Panc1 (cell line): Measurements from ENCODE around the gene LPAR2. TPM values are rescaled to one million over a fixed set of nuclear protein-coding genes. Genes with fewer than 3 reads are reported as not detected.

Experiments
- ATAC-seq: fragments of 200-7000 bp; cut with Tn5 transposase; 2 replicates; pipeline ENCODE4 v1.9.1; 2020; ENCODE audit warnings: mild to moderate bottlenecking, moderate library complexity
- BruUV-seq: library from RNA; stranded (reverse); fragments of 400-500 nt; replicated peaks from 2 replicates; lab custom pipeline; 2021; lab: Mats Ljungman, UMichigan
- CTCF ChIA-PET: fragments of 300-600 bp; sonication (Branson Sonifier 250); formaldehyde crosslinking; loops from one replicate; lab custom pipeline; 2022; ENCODE audit warnings: antibody characterized with exemption; lab: Charles Lee
- POLR2A ChIA-PET: fragments of 300-600 bp; sonication (Branson Sonifier 250); formaldehyde crosslinking; loops from one replicate; lab custom pipeline; 2022; ENCODE audit warnings: antibody characterized with exemption; lab: Charles Lee
- DNase-seq: peaks from one replicate; pipeline ENCODE4 v3.0.0-alpha.2; 2010; ENCODE audit warnings: low read depth, low spot score
- H3K27ac ChIP-seq: 2 replicates; pipeline ENCODE4 v1.5.1; 2011; ENCODE audit warnings: mild to moderate bottlenecking, low read length, inconsistent platforms
- H3K27me3 ChIP-seq: fragments of 200-500 bp; sonication (Bioruptor generic); 2 replicates; pipeline ENCODE4 v1.6.0; 2014; ENCODE audit warnings: low read length, inconsistent platforms; ENCODE audit not compliant: control insufficient read depth, insufficient read depth
- H3K36me3 ChIP-seq: fragments of 200-500 bp; sonication (Bioruptor generic); 2 replicates; pipeline ENCODE4 v1.5.1; 2014; ENCODE audit warnings: inconsistent platforms, mild to moderate bottlenecking, low read length, moderate library complexity; ENCODE audit not compliant: control insufficient read depth, insufficient read depth
- H3K4me1 ChIP-seq: 2 replicates; pipeline ENCODE4 v1.5.1; 2011; ENCODE audit warnings: inconsistent platforms, mild to moderate bottlenecking, low read length, moderate library complexity; ENCODE audit not compliant: control insufficient read depth, insufficient read depth
- H3K4me3 ChIP-seq, 2 experiments: 2 replicates each; pipeline ENCODE4 v1.5.1; 2011 to 2012; ENCODE audit warnings: low read depth in 2 of 2, low read length in 2 of 2, mild to moderate bottlenecking in 2 of 2, inconsistent platforms in 1 of 2, moderate library complexity in 1 of 2
- H3K9me3 ChIP-seq: fragments of 200-500 bp; sonication (Bioruptor generic); 2 replicates; pipeline ENCODE4 v1.5.1; 2014; ENCODE audit warnings: low read depth, mild to moderate bottlenecking, inconsistent platforms, low read length, moderate library complexity; ENCODE audit not compliant: control insufficient read depth, insufficient read depth
- POLR2AphosphoS5 ChIP-seq: IDR thresholded peaks from 2 replicates; pipeline ENCODE4 v1.6.1; 2012; ENCODE audit warnings: mild to moderate bottlenecking, low read depth, low read length, moderate library complexity
- SIN3A ChIP-seq: IDR thresholded peaks from 2 replicates; pipeline ENCODE4 v1.6.1; 2012; ENCODE audit warnings: low read depth, mild to moderate bottlenecking, low read length, moderate library complexity, borderline replicate concordance; ENCODE audit not compliant: insufficient read depth
- TCF7L2 ChIP-seq: IDR thresholded peaks from 2 replicates; pipeline ENCODE4 v1.6.1; 2011; ENCODE audit warnings: mild to moderate bottlenecking, low read depth, low read length, inconsistent platforms
- in situ Hi-C: cut with HindIII; loops from 2 replicates; pipeline ENCODE4 v1.10.0; 2016; ENCODE audit warnings: low sequenced_read_pairs, low pct_unique_long_range_greater_than_20kb
- intact Hi-C: fragments of 100-400 bp; cut with micrococcal nuclease; formaldehyde crosslinking; loops from one replicate; pipeline ENCODE4 v1.10.0; 2022; ENCODE audit not compliant: unreplicated experiment
- total RNA-seq: library from RNA; stranded (reverse); gene quantifications from one replicate; pipeline ENCODE4 v1.2.1, GENCODE V29; 2021; ENCODE audit not compliant: unreplicated experiment
- TF ChIP-seq, protein P1 (sequence below): fragments of 450-650 bp; IDR thresholded peaks from 2 replicates; pipeline ENCODE4 v1.5.1; 2017; ENCODE audit warnings: mild to moderate bottlenecking
- TF ChIP-seq, protein P2 (sequence below), 2 experiments: IDR thresholded peaks; 2 replicates each; pipeline ENCODE4 v1.6.1; 2011 to 2012; ENCODE audit warnings: low read depth in 2 of 2, control low read depth in 1 of 2, low read length in 1 of 2, mild to moderate bottlenecking in 1 of 2, moderate library complexity in 1 of 2; ENCODE audit not compliant: insufficient read depth in 1 of 2

Gene LPAR2
- total RNA-seq, 1 experiment from 2014 or later: 16.0 TPM

DNA sequence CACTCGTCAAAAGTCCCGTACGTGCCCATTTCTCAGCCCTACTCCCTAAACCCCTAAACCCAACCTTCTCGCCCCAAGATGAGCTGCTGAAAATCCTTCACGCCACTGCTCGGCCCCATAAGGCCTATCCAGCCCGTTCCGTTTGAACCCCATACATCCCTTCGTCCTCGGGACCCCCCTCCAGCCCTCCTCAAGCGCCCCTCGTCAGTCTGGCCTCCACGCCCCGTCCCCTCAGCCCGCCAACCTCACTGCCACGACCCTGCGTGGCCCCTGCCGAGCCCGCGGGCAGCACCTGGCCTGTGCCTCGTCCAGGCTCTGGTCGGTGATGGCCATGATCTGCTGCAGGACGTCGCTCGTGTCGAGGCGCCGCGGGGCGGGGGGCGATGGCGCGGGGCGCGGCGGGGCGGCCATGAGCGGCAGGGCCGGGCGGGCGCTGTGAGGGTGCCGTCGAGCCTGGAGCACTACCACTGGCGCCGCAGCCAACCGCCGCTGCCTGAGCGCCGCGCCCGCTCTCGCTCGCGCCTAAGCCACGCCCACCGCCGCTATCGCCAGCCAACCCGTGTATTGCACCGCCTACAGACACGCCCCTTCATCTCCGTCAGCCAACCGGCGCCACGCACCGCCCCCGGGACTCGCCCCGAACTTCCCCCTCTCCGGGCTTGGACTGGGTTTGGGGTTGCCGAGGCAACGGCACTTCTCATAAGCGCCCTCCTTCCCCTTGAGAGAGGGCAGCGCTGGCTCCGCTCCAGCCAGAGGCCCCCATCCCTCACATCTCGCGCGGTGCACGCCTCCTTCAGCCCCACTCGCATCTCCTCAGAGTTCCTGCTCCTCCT lies 9.6 kb downstream of the LPAR2 start, which contains the start of gene PBX4:
PBX4 (minus strand) TSS at position 469 of the 833 bp plus-strand sequence; CDS start at position 411, 58 bp downstream.
- Histone ChIP-seq H3K27me3 (no peaks in the 10 kb centered on the region), H3K4me3 (peak within 1 kb of the TSS; percentile 66 to 72), H3K36me3 (no peaks in the 10 kb centered on the region), H3K4me1 (peaks cover 13% of the 10 kb centered on the region), H3K27ac (peak within 1 kb of the TSS; percentile 73), H3K9me3 (no peaks in the 10 kb centered on the region)
- BruUV-seq: no TSS peak
- TF ChIP-seq SIN3A (peak; percentile 41; the same call in 1 of the 2 replicates), POLR2AphosphoS5 (no peak; the same call in 1 of the 2 replicates), TCF7L2 (no peak)
- TF ChIP-seq, protein P1, sequence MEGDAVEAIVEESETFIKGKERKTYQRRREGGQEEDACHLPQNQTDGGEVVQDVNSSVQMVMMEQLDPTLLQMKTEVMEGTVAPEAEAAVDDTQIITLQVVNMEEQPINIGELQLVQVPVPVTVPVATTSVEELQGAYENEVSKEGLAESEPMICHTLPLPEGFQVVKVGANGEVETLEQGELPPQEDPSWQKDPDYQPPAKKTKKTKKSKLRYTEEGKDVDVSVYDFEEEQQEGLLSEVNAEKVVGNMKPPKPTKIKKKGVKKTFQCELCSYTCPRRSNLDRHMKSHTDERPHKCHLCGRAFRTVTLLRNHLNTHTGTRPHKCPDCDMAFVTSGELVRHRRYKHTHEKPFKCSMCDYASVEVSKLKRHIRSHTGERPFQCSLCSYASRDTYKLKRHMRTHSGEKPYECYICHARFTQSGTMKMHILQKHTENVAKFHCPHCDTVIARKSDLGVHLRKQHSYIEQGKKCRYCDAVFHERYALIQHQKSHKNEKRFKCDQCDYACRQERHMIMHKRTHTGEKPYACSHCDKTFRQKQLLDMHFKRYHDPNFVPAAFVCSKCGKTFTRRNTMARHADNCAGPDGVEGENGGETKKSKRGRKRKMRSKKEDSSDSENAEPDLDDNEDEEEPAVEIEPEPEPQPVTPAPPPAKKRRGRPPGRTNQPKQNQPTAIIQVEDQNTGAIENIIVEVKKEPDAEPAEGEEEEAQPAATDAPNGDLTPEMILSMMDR: no peak
- TF ChIP-seq, protein P2, sequence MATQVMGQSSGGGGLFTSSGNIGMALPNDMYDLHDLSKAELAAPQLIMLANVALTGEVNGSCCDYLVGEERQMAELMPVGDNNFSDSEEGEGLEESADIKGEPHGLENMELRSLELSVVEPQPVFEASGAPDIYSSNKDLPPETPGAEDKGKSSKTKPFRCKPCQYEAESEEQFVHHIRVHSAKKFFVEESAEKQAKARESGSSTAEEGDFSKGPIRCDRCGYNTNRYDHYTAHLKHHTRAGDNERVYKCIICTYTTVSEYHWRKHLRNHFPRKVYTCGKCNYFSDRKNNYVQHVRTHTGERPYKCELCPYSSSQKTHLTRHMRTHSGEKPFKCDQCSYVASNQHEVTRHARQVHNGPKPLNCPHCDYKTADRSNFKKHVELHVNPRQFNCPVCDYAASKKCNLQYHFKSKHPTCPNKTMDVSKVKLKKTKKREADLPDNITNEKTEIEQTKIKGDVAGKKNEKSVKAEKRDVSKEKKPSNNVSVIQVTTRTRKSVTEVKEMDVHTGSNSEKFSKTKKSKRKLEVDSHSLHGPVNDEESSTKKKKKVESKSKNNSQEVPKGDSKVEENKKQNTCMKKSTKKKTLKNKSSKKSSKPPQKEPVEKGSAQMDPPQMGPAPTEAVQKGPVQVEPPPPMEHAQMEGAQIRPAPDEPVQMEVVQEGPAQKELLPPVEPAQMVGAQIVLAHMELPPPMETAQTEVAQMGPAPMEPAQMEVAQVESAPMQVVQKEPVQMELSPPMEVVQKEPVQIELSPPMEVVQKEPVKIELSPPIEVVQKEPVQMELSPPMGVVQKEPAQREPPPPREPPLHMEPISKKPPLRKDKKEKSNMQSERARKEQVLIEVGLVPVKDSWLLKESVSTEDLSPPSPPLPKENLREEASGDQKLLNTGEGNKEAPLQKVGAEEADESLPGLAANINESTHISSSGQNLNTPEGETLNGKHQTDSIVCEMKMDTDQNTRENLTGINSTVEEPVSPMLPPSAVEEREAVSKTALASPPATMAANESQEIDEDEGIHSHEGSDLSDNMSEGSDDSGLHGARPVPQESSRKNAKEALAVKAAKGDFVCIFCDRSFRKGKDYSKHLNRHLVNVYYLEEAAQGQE (IDR thresholded peaks at IDR 0.05; ENCODE audit: insufficient read depth in 1 of 2, low read depth in 2 of 2, low read length in 1 of 2): no peak
- ChIA-PET POLR2A (interaction anchor here (0.6 kb wide), 1 partner anchor 338 kb away, joined by 4 read pairs; no protein-coding TSS in a partner anchor), CTCF (no interaction called here)
- DNase-seq (peak; percentile 43), ATAC-seq (peak; percentile 95)
- intact Hi-C loops (no loop called here), in situ Hi-C loops (no loop called here)

DNA sequence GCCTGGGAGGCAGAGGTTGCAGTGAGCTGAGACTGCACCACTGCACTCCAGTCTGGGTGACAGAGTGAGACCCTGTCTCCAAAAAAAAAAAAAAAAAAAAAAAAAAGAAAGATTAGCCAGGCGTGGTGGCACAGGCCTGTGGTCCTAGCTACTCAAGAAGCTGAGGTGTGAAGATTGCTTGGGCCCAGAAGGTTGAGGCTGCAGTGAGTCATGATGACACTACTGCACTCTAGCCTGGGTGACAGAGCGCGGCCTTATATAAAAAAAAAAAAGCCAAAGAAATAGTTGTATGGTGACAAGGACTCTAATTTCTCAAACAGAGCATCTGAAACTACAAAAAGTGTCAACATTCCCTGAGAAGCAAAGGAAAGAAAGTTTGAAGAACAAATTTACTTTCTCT lies 12.9 kb downstream of the LPAR2 start:
- DNase-seq: peak; percentile 17
- H3K27me3 ChIP-seq: no peaks in the 10 kb centered on the region
- POLR2A ChIA-PET: no interaction called here
- peaks cover 14% of the 10 kb centered on the region for H3K4me1 ChIP-seq
- H3K27ac ChIP-seq: no peak overlapping the region
- no peaks in the 10 kb centered on the region for H3K9me3 ChIP-seq
- H3K36me3 ChIP-seq: no peaks in the 10 kb centered on the region
- no peak for ATAC-seq
- CTCF ChIA-PET: no interaction called here
- TF ChIP-seq, protein P1: no peak
- TF ChIP-seq TCF7L2 (no peak), SIN3A (no peak), POLR2AphosphoS5 (no peak)
- TF ChIP-seq, protein P2 (IDR thresholded peaks at IDR 0.05; ENCODE audit: insufficient read depth in 1 of 2, low read depth in 2 of 2, low read length in 1 of 2): no peak
- in situ Hi-C loops: no loop called here
- no peak overlapping the region for H3K4me3 ChIP-seq
- no TSS peak for BruUV-seq
- intact Hi-C loops: no loop called here
